A549 (cell line): ENCODE data around the gene ZNF530.

Experiments used
- BHLHE40 ChIP-seq: IDR thresholded peaks from 2 replicates; pipeline ENCODE4 v1.6.1; 2012; ENCODE audit warnings: low read depth, low read length, inconsistent platforms
- CHD4 ChIP-seq: fragments of 200-600 bp; sonication (generic); IDR thresholded peaks from 2 replicates; pipeline ENCODE4 v1.6.1; 2016; ENCODE audit warnings: antibody characterized with exemption, mild to moderate bottlenecking, borderline replicate concordance
- HDAC2 ChIP-seq: fragments of 200-600 bp; sonication (generic); IDR thresholded peaks from 2 replicates; pipeline ENCODE4 v1.6.1; 2016
- JUN ChIP-seq, 2 experiments: fragments of >200 bp; sonication (Bioruptor Twin); formaldehyde crosslinking; IDR thresholded peaks; 2 replicates in 1 of 2; 3 replicates in 1 of 2; pipeline ENCODE4 v1.6.1; 2016 to 2017
- KDM5A ChIP-seq: fragments of 200-600 bp; sonication (generic); IDR thresholded peaks from 2 replicates; pipeline ENCODE4 v1.6.1; 2016; ENCODE audit warnings: antibody characterized with exemption, mild to moderate bottlenecking
- MAFK ChIP-seq: fragments of 450-650 bp; IDR thresholded peaks from 2 replicates; pipeline ENCODE4 v1.6.1; 2014; ENCODE audit not compliant: partially characterized antibody
- MYC ChIP-seq: IDR thresholded peaks from 2 replicates; pipeline ENCODE4 v1.6.1; 2012; ENCODE audit warnings: mild to moderate bottlenecking, inconsistent platforms, low read length, improper control_type of control experiment, borderline replicate concordance
- NR3C1 ChIP-seq: fragments of >200 bp; sonication (Bioruptor Twin); formaldehyde crosslinking; IDR thresholded peaks from 3 replicates; pipeline ENCODE4 v1.6.1; 2017
- PBX3 ChIP-seq: IDR thresholded peaks from 2 replicates; pipeline ENCODE4 v1.6.1; 2012
- POLR2A ChIP-seq: IDR thresholded peaks from 2 replicates; pipeline ENCODE4 v1.6.1; 2012; ENCODE audit warnings: mild to moderate bottlenecking, low read length
- RCOR1 ChIP-seq: fragments of 150-350 bp; IDR thresholded peaks from 2 replicates; pipeline ENCODE4 v1.6.1; 2014; ENCODE audit warnings: antibody characterized with exemption, low read length, low read depth
- TP53 ChIP-seq: fragments of 250-450 bp; sonication (Bioruptor Pico); IDR thresholded peaks from 2 replicates; pipeline ENCODE4 v1.5.0; 2021; ENCODE audit warnings: mild to moderate bottlenecking, moderate library complexity
- TF ChIP-seq, protein P1 (sequence below): fragments of >200 bp; sonication (Bioruptor Twin); formaldehyde crosslinking; IDR thresholded peaks from 3 replicates; pipeline ENCODE4 v1.5.1; 2016
- TF ChIP-seq, protein P2 (sequence below): IDR thresholded peaks from 2 replicates; pipeline ENCODE4 v1.6.1; 2012

DNA sequence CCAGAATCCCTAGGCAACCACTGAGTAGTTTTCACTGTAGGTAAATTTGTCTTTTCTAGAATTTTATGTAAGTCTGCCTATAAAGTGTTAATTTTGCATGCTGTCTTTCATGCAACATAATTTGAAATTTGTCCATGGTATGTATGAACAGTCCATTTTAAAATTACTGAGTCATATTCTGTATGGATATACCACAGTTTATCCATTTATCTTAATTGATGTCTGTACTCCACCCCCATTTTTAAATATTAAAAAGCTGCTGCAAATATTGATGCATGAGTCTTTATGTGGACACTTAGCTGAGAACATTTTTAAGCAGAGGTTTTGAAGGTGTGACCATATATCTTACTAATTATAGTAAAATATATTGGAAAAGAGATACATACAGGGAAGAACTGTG is 23.4 kb downstream of the ZNF530 start:
- TF ChIP-seq MYC (no peak), RCOR1 (no peak), CHD4 (no peak), POLR2A (no peak), HDAC2 (no peak), TP53 (CRISPR knock-in tag) (no peak), KDM5A (no peak), NR3C1 (no peak), BHLHE40 (no peak), JUN (IDR thresholded peaks at IDR 0.05) (no peak), MAFK (no peak), PBX3 (no peak)
- TF ChIP-seq, protein P1, sequence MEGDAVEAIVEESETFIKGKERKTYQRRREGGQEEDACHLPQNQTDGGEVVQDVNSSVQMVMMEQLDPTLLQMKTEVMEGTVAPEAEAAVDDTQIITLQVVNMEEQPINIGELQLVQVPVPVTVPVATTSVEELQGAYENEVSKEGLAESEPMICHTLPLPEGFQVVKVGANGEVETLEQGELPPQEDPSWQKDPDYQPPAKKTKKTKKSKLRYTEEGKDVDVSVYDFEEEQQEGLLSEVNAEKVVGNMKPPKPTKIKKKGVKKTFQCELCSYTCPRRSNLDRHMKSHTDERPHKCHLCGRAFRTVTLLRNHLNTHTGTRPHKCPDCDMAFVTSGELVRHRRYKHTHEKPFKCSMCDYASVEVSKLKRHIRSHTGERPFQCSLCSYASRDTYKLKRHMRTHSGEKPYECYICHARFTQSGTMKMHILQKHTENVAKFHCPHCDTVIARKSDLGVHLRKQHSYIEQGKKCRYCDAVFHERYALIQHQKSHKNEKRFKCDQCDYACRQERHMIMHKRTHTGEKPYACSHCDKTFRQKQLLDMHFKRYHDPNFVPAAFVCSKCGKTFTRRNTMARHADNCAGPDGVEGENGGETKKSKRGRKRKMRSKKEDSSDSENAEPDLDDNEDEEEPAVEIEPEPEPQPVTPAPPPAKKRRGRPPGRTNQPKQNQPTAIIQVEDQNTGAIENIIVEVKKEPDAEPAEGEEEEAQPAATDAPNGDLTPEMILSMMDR: no peak
- TF ChIP-seq, protein P2, sequence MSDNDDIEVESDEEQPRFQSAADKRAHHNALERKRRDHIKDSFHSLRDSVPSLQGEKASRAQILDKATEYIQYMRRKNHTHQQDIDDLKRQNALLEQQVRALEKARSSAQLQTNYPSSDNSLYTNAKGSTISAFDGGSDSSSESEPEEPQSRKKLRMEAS: no peak
